ENCODE measurements around the gene GLDC. TPM values are rescaled to one million over a fixed set of nuclear protein-coding genes. Genes with fewer than 3 reads are reported as not detected.
"Not testable (repeated sequence)": the region's sequence is repeated elsewhere in the genome, so short reads cannot be mapped to it uniquely, and the experiment has no call there.

The GLDC gene
- total RNA-seq, 1 experiment from 2014 or later: 2.3 TPM

DNA sequence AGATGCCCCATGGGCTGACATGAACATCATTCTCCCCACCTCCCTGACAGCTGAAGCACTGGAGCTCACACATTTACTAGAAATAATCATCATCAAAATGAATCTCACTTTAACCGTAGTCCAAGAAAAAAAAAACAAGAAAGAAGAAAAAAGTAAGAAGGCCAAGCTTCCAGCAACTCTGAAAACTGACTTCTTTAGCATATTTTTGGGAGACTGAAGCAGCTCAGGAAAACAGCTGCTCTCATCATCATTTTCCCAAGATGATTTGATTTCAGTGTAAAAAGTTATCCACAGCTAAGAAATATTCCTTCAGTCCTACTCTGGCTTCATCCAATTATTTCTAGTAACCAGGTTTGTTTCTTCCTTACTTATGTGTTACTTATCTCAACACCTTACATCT is 91.7 kb downstream of the GLDC start:
- DNase-seq (ENCODE audit: low read depth, low spot score): no peak
- in situ Hi-C loops (cut with HindIII; ENCODE audit: low pct_unique_long_range_greater_than_20kb, low sequenced_read_pairs): no loop called here

DNA sequence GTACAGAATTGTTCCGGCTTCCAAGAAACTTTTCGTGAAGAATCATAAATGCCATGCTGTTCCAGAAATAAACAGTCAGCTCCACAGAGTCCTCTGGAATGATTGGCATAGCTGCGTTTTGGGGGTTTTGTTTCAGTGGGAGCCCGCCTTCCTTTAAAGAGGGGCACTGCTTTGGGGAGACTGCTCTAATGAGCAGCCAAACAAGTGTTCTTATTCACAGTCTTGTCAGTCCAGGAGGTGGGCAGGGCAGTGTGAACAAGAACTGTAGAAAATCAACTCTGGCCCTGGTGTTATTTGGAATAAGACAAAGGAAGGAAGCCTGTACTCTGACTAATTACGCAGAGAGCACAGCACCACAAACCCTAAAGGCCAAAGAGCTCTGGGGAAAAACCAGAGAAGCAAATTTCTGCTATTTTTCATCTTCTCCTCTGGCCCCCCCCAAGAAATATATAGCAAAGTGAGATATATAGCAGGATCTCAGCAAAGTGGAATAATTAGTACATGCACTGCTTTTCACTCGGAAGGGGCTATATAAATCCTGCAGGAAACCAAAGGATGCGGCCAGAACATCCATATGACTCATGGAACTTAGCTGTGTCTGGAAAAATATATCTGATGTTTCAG is 92.9 kb downstream of the GLDC start:
- no peak for DNase-seq (ENCODE audit: low read depth, low spot score)
- in situ Hi-C loops (cut with HindIII; ENCODE audit: low pct_unique_long_range_greater_than_20kb, low sequenced_read_pairs): no loop called here

DNA sequence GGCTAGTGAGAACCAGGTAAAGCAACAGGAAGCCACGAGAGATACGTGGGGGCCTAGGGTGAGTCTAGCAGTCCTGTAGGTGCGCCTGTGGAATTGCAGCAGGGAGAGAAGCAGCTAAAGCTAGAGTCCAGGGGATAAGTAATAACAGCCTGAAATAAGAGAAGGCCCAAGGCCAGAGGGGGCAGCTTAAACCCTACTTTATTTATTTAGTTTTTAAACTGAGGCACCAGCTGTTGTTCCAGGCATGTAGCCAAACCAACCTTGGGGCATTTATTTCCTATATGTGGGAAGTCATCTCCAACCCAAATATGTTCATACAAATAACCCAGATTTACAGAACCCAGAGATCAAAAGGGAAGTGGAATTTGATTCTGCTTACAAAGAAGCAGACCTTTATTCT is 93.5 kb downstream of the GLDC start:
- in situ Hi-C loops (cut with HindIII; ENCODE audit: low pct_unique_long_range_greater_than_20kb, low sequenced_read_pairs): no loop called here

DNA sequence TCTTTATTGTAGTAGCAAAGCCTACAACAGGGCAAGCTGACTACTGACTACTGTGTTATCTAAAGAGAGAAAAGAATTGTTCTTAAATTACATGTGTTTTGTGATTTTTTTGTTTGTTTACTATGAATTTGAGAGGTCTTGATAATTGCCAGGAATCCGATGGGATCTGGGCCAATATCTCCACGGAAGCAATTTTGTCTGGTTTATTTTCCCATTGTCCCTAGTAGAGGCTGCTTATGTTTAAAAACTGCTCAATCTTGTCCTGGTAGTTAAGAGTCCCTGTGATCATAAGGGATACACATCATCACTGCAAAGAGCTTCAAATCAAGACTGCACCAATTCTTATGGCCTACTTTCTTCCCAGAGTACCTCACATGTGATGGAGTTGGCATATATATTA is 94.4 kb downstream of the GLDC start:
- DNase-seq (ENCODE audit: low read depth, low spot score): no peak
- in situ Hi-C loops (cut with HindIII; ENCODE audit: low pct_unique_long_range_greater_than_20kb, low sequenced_read_pairs): no loop called here

More for the DNA sequence above, 93.5 kb downstream of the GLDC start:
- DNase-seq (ENCODE audit: low read depth, low spot score): no peak

DNA sequence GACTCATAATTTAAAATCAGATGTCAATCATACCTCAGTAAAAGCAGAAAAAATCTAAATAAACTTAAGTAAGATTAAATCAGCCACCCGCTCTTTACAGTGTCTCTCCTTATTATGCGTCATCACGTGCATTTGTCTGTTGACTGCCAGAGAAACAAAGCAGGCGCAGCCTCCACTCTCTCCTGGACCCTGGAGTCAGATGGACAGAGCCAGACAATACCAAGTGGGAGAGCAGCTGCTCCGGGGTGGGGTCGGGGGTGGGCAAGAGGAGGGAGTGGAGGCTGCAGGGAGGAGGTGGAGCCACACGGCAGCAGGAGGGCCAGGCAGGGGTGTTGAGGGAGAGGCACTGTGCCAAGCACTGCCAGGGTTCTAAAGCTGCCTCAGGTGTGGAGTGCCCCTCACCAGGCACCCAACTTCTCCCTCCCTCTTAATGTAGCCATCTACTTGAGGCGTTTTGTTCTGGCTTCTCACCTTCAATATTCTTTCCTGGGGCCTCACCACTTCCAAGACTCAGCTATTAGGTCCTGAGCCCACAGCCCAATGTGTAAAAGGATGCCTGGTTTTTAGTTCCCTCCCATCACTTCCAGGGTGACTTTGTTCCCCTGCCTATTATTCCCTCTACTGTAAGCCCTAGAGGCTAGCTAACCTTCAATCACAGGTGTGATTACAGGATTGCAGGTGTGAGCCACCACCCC is 96.3 kb downstream of the GLDC start:
- DNase-seq (ENCODE audit: low read depth, low spot score): no peak
- in situ Hi-C loops (cut with HindIII; ENCODE audit: low pct_unique_long_range_greater_than_20kb, low sequenced_read_pairs): no loop called here

DNA sequence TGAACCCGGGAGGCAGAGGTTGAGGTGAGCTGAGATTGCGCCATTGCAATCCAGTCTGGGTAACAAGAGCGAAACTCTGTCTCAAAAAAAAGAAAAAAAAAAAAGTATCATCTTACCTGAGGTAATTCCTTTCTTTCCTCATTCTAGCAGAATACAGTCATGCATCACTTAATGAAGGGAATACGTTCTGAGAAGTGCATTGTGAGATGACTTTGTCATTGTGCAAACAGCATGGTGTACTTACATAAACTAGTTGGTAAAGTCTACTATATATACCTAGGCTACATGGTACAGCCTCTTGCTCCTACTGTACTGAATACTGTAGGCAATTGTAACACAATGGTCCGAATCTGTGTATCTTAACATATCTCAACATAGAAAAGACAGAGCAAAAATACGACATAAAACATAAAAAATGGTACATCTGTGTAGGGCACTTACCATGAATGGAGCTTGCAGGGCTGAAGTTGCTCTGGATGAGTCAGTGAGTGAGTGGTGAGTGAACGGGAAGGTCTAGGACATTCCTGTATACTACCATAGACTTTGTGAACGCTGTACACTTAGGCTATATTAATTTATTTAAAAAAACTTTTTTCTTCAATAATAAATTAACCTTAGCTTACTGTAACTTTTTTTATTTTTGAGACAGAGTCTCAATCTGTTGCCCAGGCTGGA is 100.4 kb downstream of the GLDC start:
- in situ Hi-C loops (cut with HindIII; ENCODE audit: low pct_unique_long_range_greater_than_20kb, low sequenced_read_pairs): no loop called here
- DNase-seq (ENCODE audit: low read depth, low spot score): no peak

DNA sequence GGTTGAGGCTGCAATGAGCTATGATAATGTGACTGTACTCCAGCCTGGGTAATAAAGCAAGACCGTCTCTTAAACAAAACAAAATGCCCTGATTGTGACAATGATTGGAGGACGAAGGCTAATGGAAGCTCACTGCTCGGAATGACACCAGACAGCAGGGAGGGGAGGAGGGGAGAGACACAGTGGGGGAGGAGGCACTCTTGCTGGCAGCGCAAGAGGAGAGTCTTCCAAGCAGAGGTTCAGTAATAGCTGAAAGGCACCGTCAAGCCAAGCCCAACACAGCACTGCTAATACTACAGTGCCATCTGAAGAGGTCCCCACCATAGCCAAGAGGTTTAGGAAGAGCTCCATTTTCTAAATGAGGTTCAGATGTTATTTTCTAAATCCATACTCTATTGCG is 102.3 kb downstream of the GLDC start:
- DNase-seq (ENCODE audit: low read depth, low spot score): no peak
- in situ Hi-C loops (cut with HindIII; ENCODE audit: low pct_unique_long_range_greater_than_20kb, low sequenced_read_pairs): no loop called here

DNA sequence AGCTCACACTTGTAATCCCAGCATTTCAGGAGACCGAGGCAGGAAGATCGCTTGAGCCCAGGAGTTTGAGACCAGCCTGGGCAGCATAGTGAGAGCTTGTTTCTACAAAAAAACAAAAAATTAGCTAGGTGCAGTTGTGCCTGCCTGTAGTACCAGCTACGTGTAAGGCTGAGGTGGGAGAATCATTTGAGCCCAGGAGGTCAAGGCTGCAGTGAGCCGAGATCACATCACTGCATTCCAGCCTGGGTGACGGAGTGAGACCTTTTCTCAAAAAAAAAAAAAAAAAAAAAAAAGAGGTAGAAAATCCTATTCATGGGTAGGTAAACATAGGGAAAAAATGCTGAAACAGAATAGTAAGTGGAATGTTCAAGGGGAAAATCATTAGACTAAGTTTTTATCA is 102.9 kb downstream of the GLDC start:
- in situ Hi-C loops (cut with HindIII; ENCODE audit: low pct_unique_long_range_greater_than_20kb, low sequenced_read_pairs); DNase-seq (ENCODE audit: low read depth, low spot score): not testable (repeated sequence)

DNA sequence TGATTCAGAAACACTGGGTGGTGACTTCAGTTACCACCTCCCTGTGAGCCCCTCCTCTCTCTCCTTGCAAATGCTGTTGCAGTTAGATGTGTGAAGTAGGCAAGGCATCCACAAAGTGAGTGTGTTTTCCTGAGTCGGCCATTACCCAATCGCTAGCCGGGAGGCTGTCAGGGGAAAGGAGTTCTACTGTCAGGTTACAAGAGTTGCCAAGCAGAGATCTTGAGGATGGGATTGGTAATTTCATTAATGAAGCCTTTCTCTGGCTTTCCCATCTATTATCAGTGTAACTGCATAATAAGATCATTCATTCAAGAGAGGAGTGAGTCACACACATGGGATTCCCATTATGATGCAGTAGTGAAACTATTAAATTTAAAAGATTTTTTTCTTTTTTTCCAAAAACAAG is 106.9 kb downstream of the GLDC start:
- in situ Hi-C loops (cut with HindIII; ENCODE audit: low pct_unique_long_range_greater_than_20kb, low sequenced_read_pairs): no loop called here

DNA sequence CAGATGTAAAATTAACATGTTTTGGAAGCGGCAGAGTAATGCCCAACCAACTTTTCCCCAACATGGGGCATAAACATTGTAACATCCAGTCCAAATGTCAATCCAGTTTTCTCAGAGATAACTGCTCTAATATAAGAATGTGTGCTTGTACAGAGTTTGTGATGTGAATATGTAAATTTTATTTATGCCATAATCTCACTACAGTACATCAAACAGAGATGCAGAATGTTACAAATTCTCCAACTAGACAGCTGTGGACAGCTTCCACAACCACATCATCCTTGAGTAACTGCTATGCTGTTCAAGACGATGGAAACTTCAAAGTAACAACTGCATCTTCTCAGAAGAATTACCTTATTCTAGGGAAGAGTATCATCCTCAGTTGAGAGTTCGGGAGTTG is 109.9 kb downstream of the GLDC start:
- in situ Hi-C loops (cut with HindIII; ENCODE audit: low pct_unique_long_range_greater_than_20kb, low sequenced_read_pairs): no loop called here
- DNase-seq (ENCODE audit: low read depth, low spot score): no peak

More for the DNA sequence above, 106.9 kb downstream of the GLDC start:
- DNase-seq (ENCODE audit: low read depth, low spot score): peak; percentile 73

DNA sequence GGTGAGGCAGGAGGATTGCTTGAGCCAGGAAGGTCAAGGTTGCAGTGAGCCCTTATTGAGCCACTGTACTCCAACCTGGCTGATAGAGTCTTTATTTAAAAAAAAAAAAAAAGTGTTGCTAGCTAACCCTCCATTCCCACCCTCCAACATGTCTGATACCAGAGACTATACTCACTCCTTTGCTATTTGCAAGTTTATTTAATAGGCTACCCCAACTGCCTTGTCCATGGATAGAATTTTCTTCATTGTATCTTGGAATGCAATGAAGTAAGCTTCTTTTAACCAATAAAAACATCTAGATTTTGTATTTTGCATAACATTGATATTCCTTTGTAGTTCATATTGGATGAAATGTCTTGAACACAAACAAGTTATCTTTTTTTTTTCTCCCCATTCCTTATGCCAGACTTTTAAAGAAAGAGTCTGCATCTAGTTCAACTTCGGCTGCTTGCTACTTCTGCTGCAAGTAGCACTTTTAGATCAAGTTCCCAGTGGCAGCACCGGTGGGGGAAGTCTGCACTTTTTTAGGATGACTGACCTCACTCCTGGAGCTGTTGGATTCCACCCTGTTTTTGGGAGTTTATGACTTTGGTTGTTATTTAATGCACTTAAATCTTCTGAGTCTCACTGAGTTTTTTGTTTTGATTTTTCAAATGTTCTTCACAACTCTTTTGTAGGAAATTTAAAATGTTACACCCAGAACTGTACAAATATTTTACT is 120.0 kb downstream of the GLDC start:
- in situ Hi-C loops (cut with HindIII; ENCODE audit: low pct_unique_long_range_greater_than_20kb, low sequenced_read_pairs): no loop called here
- no peak for DNase-seq (ENCODE audit: low read depth, low spot score)

DNA sequence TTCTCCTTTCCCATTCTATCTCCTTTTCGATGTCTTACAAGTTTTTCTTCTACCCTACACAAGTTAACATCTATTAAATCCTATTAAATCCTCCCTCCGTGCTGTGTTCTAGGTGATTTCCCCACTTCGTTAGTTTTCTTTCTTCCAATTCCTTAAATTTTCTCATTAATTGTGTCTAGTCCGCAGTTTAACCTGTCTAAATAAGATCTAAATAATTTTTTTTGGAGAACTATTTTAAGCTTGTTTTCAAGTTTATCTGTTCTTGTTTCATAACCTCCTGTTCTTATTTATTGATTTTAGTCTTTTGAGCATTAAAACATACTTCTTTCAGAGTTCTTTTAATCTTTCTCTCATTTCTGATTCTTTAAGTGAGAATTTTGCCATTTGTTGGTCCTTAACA is 123.3 kb downstream of the GLDC start:
- no peak for DNase-seq (ENCODE audit: low read depth, low spot score)
- in situ Hi-C loops (cut with HindIII; ENCODE audit: low pct_unique_long_range_greater_than_20kb, low sequenced_read_pairs): no loop called here

DNA sequence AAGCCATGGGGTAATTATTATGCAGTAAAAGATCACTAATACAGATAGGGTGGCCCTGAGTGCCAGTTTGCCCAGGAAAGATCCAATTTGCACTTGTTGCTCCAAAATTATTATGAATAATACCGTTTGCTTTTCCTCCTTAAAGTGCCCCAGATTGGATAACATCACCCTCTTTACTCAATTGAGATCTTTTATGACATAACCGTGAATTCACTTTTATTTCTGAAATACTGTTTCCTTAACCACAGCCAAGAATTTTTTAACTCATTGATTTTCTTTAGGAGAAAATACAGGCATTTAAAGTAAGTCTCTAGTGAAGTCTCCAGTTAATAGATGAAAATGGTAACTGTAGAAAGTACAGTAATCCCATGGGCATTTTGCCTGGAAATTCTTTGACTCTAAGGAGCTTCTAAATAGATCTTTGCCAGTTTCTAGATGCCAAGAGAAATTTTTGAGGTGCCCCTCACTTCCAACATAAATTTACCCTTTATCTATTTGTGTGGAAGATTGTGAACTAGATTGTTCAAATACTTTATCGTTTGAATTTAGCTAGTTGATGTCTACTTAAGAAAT is 133.4 kb downstream of the GLDC start:
- no peak for DNase-seq (ENCODE audit: low read depth, low spot score)
- in situ Hi-C loops (cut with HindIII; ENCODE audit: low pct_unique_long_range_greater_than_20kb, low sequenced_read_pairs): no loop called here

DNA sequence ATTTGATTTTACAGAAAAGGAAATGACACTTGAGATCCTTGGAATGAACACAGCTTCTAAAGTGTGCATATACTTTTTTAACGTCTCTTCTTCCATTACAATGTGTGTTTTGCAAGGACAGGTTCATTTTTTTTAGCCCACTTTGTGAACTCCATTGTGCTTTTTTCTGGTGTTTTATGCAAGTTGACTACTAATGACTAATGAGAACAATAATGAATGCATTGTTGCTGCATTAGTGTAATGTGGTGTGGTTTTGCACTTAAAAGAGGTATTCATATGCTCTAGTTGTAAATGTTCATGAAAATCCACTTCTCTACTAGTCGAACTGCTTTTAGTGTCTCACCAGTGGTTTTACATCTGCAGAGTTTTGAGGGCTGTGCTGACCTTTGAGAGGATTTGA is 139.0 kb downstream of the GLDC start:
- DNase-seq (ENCODE audit: low read depth, low spot score): peak; percentile 36
- in situ Hi-C loops (cut with HindIII; ENCODE audit: low pct_unique_long_range_greater_than_20kb, low sequenced_read_pairs): no loop called here

DNA sequence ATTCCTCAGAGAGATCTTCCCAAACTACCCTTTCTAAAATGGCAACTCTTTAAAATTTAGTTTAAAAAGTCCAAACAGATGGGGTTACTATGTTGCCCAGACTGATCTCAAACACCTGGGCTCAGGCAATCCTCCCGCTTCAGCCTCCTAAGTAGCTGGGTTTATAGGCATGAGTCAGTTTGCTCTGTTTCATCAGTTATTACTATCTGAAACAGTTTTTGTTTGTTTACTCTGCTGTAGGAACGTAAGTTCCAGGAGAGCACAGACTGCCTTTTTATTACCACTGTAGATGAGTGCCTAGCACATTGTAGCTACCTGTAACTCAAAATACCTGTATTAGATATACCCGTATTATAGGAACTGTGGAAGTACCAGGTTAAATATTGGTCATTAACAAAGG is 143.1 kb downstream of the GLDC start:
- in situ Hi-C loops (cut with HindIII; ENCODE audit: low pct_unique_long_range_greater_than_20kb, low sequenced_read_pairs): no loop called here
- DNase-seq (ENCODE audit: low read depth, low spot score): no peak

DNA sequence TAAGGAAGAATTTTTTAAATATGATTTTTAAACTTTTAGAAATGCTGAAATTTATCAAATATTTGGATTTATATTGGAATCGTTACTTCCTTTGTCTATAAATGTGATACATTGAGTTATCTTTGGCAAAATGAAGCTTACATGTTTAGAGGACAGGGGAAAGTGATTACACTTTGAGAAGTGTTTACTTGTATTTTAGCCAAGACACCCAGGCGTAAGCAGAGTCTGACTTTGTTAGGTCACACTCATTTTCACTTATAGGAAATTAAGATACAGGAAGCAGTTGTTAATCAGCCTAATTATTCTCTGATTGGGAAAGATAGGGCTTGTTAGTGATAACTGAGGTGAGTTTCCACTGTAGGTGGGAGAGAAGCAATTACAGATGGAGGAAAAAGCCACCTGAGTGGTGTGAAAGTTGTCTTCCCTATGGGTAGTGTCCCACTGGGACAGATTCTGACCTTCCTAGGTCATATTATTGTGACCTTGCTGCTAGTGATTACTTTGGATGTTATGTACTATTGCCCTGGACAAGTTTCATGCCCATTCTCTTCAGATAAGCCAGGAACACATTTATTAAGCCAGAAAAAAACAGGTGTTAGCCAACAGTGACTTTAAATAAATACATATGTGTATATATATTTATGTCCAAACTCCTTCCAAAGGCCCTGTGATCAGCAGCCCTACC is 143.9 kb downstream of the GLDC start:
- no peak for DNase-seq (ENCODE audit: low read depth, low spot score)
- in situ Hi-C loops (cut with HindIII; ENCODE audit: low pct_unique_long_range_greater_than_20kb, low sequenced_read_pairs): no loop called here

DNA sequence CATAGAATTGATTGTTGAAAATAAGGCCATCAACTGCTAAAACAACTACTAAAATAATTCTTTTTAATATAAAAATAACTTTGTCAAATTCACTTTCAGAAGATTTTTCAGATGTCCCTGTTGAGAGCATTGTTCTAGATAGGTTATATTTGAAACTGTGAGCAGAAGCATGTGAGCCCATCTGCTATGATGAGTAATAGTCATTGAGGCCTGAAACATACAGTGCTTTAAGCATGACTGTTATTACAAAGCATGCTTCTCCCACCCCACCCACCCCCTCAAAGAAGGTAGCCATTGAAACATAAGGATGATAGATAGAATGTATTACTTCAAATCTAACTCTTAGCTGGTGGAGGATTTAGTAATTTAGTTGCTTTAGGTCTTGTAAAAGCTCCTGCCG is 146.5 kb downstream of the GLDC start:
- DNase-seq (ENCODE audit: low read depth, low spot score): peak; percentile 38

DNA sequence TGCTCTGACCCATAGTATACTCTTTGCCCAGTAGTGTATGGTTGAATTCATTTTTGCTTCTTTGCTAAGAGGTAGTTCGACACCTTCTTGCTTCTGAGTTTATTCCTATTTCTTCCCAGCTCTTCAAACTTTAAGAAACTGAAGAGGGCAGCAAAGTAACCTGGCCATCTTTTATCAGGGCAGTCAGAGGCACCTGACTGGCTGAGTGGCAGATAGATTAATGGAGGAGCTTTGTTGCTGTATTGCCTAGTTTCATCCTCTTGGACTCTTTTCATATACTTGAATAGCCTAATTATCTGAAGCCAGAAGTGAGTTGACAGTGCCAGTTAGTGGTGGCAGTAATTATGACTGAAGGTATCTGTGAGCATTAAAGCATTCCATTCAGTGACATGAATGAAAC is 150.1 kb downstream of the GLDC start:
- in situ Hi-C loops (cut with HindIII; ENCODE audit: low pct_unique_long_range_greater_than_20kb, low sequenced_read_pairs): no loop called here
- DNase-seq (ENCODE audit: low read depth, low spot score): peak; percentile 32

More for the DNA sequence above, 146.5 kb downstream of the GLDC start:
- in situ Hi-C loops (cut with HindIII; ENCODE audit: low pct_unique_long_range_greater_than_20kb, low sequenced_read_pairs): no loop called here
